Astrocyte (in vitro differentiated cells and primary cell): ENCODE measurements around the gene MMP23B. TPM values are rescaled to one million over a fixed set of nuclear protein-coding genes. Genes with fewer than 3 reads are reported as not detected.

Source experiments
- DNase-seq: peaks from one replicate; pipeline ENCODE4 v3.0.0-alpha.2; 2010; ENCODE audit warnings: low read depth
- FAIRE-seq: peaks from 2 replicates; lab custom pipeline; 2011; peaks lifted over from hg19 to GRCh38; lab: Jason Lieb, UNC
- H2AFZ ChIP-seq: 2 replicates; pipeline ENCODE4 v1.6.0; 2012; ENCODE audit warnings: low read depth, low read length, inconsistent platforms
- H3K27ac ChIP-seq: 2 replicates; pipeline ENCODE4 v1.5.1; 2011; ENCODE audit warnings: low read depth, low read length, inconsistent platforms
- H3K27me3 ChIP-seq: 2 replicates; pipeline ENCODE4 v1.6.0; 2011; ENCODE audit warnings: low read length, inconsistent platforms; ENCODE audit not compliant: insufficient read depth
- H3K36me3 ChIP-seq: 2 replicates; pipeline ENCODE4 v1.5.1; 2011; ENCODE audit warnings: low read length, inconsistent platforms; ENCODE audit not compliant: insufficient read depth
- H3K4me1 ChIP-seq: 2 replicates; pipeline ENCODE4 v1.5.1; 2011; ENCODE audit warnings: low read length, inconsistent platforms; ENCODE audit not compliant: insufficient read depth
- H3K4me2 ChIP-seq: 2 replicates; pipeline ENCODE4 v1.6.0; 2012; ENCODE audit warnings: low read length, inconsistent platforms
- H3K4me3 ChIP-seq: 2 replicates; pipeline ENCODE4 v1.5.1; 2011; ENCODE audit warnings: low read depth, mild to moderate bottlenecking, low read length, inconsistent platforms; ENCODE audit not compliant: insufficient read depth
- H3K79me2 ChIP-seq: 2 replicates; pipeline ENCODE4 v1.6.0; 2012; ENCODE audit warnings: mild to moderate bottlenecking, low read length, inconsistent platforms; ENCODE audit not compliant: insufficient read depth
- H3K9ac ChIP-seq: 2 replicates; pipeline ENCODE4 v1.6.0; 2012; ENCODE audit warnings: mild to moderate bottlenecking, low read length, inconsistent platforms
- H3K9me3 ChIP-seq: 2 replicates; pipeline ENCODE4 v1.5.1; 2012; ENCODE audit warnings: low read depth, mild to moderate bottlenecking, low read length, inconsistent platforms; ENCODE audit not compliant: insufficient read depth
- H4K20me1 ChIP-seq: 2 replicates; pipeline ENCODE4 v1.6.0; 2012; ENCODE audit warnings: low read length, inconsistent platforms; ENCODE audit not compliant: insufficient read depth
- H3K27ac Mint-ChIP-seq: one replicate; pipeline ENCODE4 v1.8.0; 2021; ENCODE audit warnings: mild to moderate bottlenecking, mixed read lengths; ENCODE audit not compliant: unreplicated experiment
- H3K27me3 Mint-ChIP-seq: one replicate; pipeline ENCODE4 v1.8.0; 2021; ENCODE audit warnings: low read depth, mixed read lengths; ENCODE audit not compliant: unreplicated experiment
- H3K36me3 Mint-ChIP-seq: one replicate; pipeline ENCODE4 v1.8.0; 2021; ENCODE audit warnings: low read depth, mixed read lengths; ENCODE audit not compliant: unreplicated experiment
- H3K4me1 Mint-ChIP-seq: one replicate; pipeline ENCODE4 v1.8.0; 2021; ENCODE audit warnings: low read depth, mixed read lengths; ENCODE audit not compliant: unreplicated experiment
- H3K4me3 Mint-ChIP-seq: one replicate; pipeline ENCODE4 v1.8.0; 2021; ENCODE audit warnings: mild to moderate bottlenecking, moderate library complexity, mixed read lengths; ENCODE audit not compliant: unreplicated experiment
- H3K9me3 Mint-ChIP-seq: one replicate; pipeline ENCODE4 v1.8.0; 2021; ENCODE audit warnings: mild to moderate bottlenecking, mixed read lengths; ENCODE audit not compliant: unreplicated experiment
- EZH2 ChIP-seq: IDR thresholded peaks from 2 replicates; pipeline ENCODE4 v1.6.1; 2012; ENCODE audit warnings: mild to moderate bottlenecking, low read length, inconsistent platforms; ENCODE audit not compliant: insufficient read depth
- total RNA-seq: library from RNA; stranded (reverse); gene quantifications from 2 replicates; pipeline ENCODE4 v1.2.1, GENCODE V29; 2021
- TF ChIP-seq, protein P1 (sequence below): IDR thresholded peaks from 2 replicates; pipeline ENCODE4 v1.5.1; 2011; ENCODE audit warnings: low read depth, mild to moderate bottlenecking, inconsistent platforms, low read length, moderate library complexity; ENCODE audit not compliant: insufficient read depth

MMP23B gene
- total RNA-seq, 1 donor from 2014 or later: 40.7 TPM

DNA sequence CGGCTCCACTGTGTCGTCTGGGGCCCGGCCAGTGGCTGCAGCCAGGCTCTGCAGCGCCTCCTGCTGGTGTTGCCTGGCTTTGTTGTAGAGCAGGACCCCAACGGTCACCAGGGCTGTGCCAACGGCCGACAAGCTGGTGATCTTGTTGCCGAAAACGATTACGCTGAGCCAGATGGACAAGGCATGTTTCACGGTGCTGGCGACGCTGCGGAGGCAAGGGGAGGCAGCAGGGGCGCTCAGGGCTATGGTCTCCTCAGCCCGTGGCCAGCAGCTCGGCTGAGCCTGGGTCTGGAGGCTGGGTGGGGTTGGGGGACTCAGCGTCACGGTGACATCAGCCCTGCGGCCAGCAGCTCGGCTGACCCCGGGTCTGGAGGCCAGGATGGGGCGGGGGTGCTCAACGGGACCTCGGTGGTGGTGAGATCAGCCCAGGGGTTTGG is 33.9 kb downstream of the MMP23B start:
- Histone ChIP-seq H3K4me1 (no peaks in the 10 kb centered on the region), H3K9ac (no peak overlapping the region), H3K27me3 (no peaks in the 10 kb centered on the region), H4K20me1 (no peaks in the 10 kb centered on the region), H3K36me3 (peaks cover 9% of the 10 kb centered on the region), H3K27ac (no peak overlapping the region), H3K4me3 (no peak overlapping the region), H2AFZ (no peak overlapping the region), H3K4me2 (no peak overlapping the region), H3K9me3 (no peaks in the 10 kb centered on the region), H3K79me2 (no peaks in the 10 kb centered on the region)
- Mint-ChIP-seq H3K27ac (no peak overlapping the region), H3K27me3 (no peaks in the 10 kb centered on the region), H3K4me3 (no peak overlapping the region), H3K4me1 (no peaks in the 10 kb centered on the region), H3K9me3 (no peaks in the 10 kb centered on the region), H3K36me3 (peaks cover 2% of the 10 kb centered on the region)
- TF ChIP-seq EZH2: no peak
- FAIRE-seq: no peak
- DNase-seq: no peak

DNA sequence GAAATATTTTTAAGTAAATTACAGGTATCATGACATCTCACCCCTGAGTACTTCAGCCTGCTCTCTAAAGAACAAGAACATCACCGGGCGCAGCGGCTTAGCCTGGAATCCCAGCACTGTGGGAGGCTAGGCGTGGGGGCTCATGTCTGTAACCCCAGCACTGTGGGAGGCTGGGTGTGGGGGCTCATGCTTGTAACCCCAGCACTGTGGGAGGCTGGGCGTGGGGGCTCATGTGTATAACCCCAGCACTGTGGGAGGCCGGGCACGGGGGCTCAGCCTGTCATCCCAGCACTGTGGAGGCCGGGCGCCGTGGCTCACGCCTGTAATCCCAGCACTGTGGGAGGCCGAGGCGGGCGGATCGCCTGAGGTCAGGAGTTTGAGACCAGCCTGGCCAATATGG is 34.6 kb downstream of the MMP23B start:
- Histone ChIP-seq H3K4me3 (no peak overlapping the region), H4K20me1 (no peaks in the 10 kb centered on the region), H3K36me3 (peaks cover 12% of the 10 kb centered on the region), H3K27ac (no peak overlapping the region), H3K9ac (no peak overlapping the region), H3K79me2 (no peaks in the 10 kb centered on the region), H2AFZ (no peak overlapping the region), H3K9me3 (no peaks in the 10 kb centered on the region), H3K4me1 (no peaks in the 10 kb centered on the region), H3K4me2 (no peak overlapping the region), H3K27me3 (no peaks in the 10 kb centered on the region)
- peaks cover 5% of the 10 kb centered on the region for H3K36me3 Mint-ChIP-seq
- no peak for FAIRE-seq
- H3K4me3 Mint-ChIP-seq: no peak overlapping the region
- H3K9me3 Mint-ChIP-seq: no peaks in the 10 kb centered on the region
- no peak overlapping the region for H3K27ac Mint-ChIP-seq
- H3K4me1 Mint-ChIP-seq: no peaks in the 10 kb centered on the region
- DNase-seq: no peak
- no peaks in the 10 kb centered on the region for H3K27me3 Mint-ChIP-seq
- TF ChIP-seq, protein P1, sequence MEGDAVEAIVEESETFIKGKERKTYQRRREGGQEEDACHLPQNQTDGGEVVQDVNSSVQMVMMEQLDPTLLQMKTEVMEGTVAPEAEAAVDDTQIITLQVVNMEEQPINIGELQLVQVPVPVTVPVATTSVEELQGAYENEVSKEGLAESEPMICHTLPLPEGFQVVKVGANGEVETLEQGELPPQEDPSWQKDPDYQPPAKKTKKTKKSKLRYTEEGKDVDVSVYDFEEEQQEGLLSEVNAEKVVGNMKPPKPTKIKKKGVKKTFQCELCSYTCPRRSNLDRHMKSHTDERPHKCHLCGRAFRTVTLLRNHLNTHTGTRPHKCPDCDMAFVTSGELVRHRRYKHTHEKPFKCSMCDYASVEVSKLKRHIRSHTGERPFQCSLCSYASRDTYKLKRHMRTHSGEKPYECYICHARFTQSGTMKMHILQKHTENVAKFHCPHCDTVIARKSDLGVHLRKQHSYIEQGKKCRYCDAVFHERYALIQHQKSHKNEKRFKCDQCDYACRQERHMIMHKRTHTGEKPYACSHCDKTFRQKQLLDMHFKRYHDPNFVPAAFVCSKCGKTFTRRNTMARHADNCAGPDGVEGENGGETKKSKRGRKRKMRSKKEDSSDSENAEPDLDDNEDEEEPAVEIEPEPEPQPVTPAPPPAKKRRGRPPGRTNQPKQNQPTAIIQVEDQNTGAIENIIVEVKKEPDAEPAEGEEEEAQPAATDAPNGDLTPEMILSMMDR: no peak
- TF ChIP-seq EZH2: no peak

DNA sequence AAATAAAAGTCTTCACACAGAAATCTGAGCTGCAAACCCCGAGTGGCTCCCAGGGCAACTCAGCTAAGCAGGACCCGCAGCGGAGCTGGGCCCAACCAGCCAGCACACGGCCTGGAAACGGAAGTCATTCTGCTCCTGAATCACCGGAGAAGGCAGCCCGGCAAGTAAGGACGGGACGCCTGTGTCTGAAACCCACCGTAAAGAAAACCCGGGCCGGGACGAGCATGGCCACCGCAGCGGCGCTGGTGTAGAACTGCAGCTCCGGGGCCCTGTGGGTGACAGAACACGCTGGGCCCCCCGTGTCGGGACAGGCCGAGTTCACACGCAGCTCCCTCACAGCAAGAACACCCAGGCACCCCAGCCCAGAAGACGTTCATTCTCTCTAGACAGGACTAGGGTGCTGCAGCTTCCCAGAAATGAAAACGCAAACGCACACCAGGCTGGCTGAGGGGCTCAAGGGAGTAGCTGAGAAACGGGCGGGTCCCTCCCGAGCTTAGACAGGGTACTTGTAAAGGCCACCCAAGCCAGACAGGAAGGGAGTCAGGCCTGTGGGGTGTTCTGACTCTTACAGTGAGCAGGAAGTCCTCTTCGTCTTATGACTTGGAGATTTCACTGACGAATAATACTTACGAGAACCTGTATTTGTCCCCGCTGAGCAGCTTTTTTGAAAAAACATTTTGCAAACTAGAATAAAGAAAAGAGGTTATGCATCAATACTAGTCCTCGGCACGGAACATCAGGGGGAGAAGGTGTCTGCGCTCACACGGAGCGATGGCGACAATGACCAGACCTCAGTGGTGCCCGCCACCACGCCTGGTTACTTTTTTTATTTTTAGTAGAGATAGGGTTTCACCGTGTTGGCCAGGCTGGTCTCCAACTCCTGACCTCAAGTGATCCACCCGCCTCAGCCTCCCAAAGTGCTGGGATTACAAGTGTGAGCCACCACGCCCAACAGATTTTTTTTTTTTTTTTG is 37.8 kb downstream of the MMP23B start:
- Histone ChIP-seq H3K9me3 (no peaks in the 10 kb centered on the region), H3K36me3 (peaks cover 16% of the 10 kb centered on the region), H3K9ac (no peak overlapping the region), H3K4me2 (no peak overlapping the region), H3K27me3 (no peaks in the 10 kb centered on the region), H3K4me3 (no peak overlapping the region), H4K20me1 (no peaks in the 10 kb centered on the region), H3K4me1 (no peaks in the 10 kb centered on the region), H3K27ac (no peak overlapping the region), H2AFZ (no peak overlapping the region), H3K79me2 (no peaks in the 10 kb centered on the region)
- no peak overlapping the region for H3K27ac Mint-ChIP-seq
- TF ChIP-seq, protein P1: no peak
- no peak for TF ChIP-seq EZH2
- no peaks in the 10 kb centered on the region for H3K9me3 Mint-ChIP-seq
- H3K27me3 Mint-ChIP-seq: no peaks in the 10 kb centered on the region
- no peaks in the 10 kb centered on the region for H3K4me1 Mint-ChIP-seq
- DNase-seq: no peak
- H3K36me3 Mint-ChIP-seq: peaks cover 5% of the 10 kb centered on the region
- no peak for FAIRE-seq
- no peak overlapping the region for H3K4me3 Mint-ChIP-seq
